Breast epithelium (tissue), 3 donors: ENCODE measurements around the gene TET2.

Experiments used
- POLR2A ChIP-seq: fragments of 450-650 bp; IDR thresholded peaks from one replicate; pipeline ENCODE4 v1.6.1; 2016; ENCODE audit warnings: antibody characterized with exemption, mild to moderate bottlenecking, moderate library complexity
- POLR2AphosphoS5 ChIP-seq, 3 donors: sonication (generic); formaldehyde crosslinking; IDR thresholded peaks; one replicate each; pipeline ENCODE4 v1.6.1; 2017; ENCODE audit warnings: antibody characterized with exemption in 3 of 3
- TF ChIP-seq, protein P1 (sequence below), 3 donors: fragments of 450-650 bp; IDR thresholded peaks; one replicate each; pipeline ENCODE4 v1.5.1; 2016 to 2017; ENCODE audit warnings: antibody characterized with exemption in 3 of 3, mild to moderate bottlenecking in 3 of 3, moderate library complexity in 3 of 3

DNA sequence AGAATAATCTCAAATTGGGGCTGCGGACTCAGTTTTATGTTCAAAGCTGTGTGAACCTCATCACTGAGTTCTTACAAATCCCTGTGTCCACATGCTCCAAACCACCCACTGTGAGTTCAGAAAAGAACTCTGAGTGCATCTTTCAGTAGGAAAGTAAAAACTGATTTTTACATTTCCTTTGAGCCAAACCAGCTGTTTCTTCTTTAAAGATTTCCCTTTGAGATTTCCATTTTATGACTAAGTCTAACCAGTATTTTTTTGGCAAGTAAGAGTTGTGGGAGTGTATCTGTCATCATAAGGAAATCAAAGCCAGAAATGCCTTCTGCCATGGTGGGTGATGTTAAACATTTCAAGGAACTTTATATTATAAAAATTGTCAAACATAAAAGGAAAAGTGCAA lies 100.0 kb downstream of the TET2 start:
- TF ChIP-seq, protein P1, sequence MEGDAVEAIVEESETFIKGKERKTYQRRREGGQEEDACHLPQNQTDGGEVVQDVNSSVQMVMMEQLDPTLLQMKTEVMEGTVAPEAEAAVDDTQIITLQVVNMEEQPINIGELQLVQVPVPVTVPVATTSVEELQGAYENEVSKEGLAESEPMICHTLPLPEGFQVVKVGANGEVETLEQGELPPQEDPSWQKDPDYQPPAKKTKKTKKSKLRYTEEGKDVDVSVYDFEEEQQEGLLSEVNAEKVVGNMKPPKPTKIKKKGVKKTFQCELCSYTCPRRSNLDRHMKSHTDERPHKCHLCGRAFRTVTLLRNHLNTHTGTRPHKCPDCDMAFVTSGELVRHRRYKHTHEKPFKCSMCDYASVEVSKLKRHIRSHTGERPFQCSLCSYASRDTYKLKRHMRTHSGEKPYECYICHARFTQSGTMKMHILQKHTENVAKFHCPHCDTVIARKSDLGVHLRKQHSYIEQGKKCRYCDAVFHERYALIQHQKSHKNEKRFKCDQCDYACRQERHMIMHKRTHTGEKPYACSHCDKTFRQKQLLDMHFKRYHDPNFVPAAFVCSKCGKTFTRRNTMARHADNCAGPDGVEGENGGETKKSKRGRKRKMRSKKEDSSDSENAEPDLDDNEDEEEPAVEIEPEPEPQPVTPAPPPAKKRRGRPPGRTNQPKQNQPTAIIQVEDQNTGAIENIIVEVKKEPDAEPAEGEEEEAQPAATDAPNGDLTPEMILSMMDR (IDR thresholded peaks at IDR 0.05): no peak
- no peak for TF ChIP-seq POLR2A
- no peak for TF ChIP-seq POLR2AphosphoS5 (IDR thresholded peaks at IDR 0.05)
